ENCODE results near the gene CXCL17.

DNA sequence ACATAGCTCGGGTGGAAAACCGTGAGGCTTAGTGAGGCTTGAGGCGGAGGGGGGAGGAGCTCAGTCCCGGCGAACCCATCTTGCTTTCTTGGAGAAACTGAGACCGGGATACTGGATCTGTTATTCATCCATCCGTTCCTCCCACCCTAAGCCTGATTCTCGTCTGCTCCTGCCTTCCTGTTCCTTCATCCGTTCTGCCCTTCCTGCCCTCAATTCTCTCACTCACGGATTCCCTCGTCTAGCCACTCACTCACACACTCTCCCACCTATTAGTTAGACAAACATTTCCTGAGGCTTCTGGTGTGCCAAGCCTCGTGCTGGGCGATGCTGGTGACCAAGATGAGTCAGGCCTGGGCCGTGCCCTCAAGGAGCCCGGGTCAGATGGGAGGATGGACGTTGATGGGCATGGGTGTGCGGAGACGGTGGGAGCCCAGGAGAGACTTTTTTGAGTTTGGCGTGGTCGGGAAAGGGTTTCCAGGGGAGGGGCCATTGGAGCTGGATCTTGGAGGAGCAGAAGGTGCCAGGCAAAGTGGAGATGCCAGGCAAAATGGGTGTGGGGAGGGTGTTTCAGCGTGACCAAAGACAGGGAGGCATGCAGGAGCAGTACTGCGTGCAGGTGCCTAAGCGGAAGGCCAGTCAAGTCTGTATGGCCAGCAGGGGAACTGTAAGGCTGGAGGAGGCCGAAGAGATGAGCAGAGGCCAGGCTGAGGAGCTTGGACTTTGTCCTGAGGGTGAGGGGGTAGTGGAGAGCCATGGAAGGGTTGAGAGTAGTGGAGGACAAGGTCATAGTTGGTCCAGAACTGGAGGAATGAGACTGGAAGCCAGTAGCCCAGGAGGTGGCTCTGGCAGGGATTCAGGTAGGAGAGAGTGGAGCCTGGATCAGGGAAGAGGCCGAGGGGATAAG lies 45.2 kb downstream of the CXCL17 start:
- no peak for TF ChIP-seq POLR2A (IDR thresholded peaks at IDR 0.05)
- TF ChIP-seq, protein P1, sequence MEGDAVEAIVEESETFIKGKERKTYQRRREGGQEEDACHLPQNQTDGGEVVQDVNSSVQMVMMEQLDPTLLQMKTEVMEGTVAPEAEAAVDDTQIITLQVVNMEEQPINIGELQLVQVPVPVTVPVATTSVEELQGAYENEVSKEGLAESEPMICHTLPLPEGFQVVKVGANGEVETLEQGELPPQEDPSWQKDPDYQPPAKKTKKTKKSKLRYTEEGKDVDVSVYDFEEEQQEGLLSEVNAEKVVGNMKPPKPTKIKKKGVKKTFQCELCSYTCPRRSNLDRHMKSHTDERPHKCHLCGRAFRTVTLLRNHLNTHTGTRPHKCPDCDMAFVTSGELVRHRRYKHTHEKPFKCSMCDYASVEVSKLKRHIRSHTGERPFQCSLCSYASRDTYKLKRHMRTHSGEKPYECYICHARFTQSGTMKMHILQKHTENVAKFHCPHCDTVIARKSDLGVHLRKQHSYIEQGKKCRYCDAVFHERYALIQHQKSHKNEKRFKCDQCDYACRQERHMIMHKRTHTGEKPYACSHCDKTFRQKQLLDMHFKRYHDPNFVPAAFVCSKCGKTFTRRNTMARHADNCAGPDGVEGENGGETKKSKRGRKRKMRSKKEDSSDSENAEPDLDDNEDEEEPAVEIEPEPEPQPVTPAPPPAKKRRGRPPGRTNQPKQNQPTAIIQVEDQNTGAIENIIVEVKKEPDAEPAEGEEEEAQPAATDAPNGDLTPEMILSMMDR (IDR thresholded peaks at IDR 0.05), result no peak
